SK-N-MC (cell line): ENCODE data around the gene MAP4K4.

Experiments
- EZH2 ChIP-seq: fragments of 200-600 bp; sonication (generic); IDR thresholded peaks from one replicate; pipeline ENCODE4 v1.6.1; 2017; ENCODE audit warnings: antibody characterized with exemption
- FOXP2 ChIP-seq: optimal IDR thresholded peaks from 2 replicates; pipeline ENCODE3; 2011; ENCODE audit warnings: mild to moderate bottlenecking, moderate library complexity; ENCODE audit not compliant: insufficient read depth; ENCODE audit errors: extremely low read length, control extremely low read depth
- POLR2AphosphoS5 ChIP-seq: IDR thresholded peaks from 2 replicates; pipeline ENCODE4 v1.6.1; 2012; ENCODE audit warnings: mild to moderate bottlenecking, low read depth, low read length, borderline replicate concordance

DNA sequence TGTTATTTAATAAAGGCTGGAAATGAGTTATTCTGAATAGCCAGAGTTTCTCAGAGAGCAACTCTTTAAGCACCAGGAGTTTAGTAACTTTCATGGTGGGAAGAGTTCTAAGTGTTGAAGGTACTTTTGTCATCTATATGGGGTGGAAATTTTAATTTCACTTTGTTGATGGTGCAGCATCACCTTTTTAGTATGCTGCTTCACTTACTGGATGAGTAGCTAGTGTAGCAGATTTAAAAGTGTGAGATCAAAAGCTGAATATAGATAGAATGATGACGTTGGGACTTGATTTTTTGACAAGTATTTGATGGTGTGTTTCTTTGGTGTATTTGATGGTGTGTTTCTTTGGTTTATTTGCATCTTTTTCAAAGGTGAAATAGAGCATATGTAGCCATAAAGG is 47.3 kb downstream of the MAP4K4 start:
- TF ChIP-seq POLR2AphosphoS5 (no peak), EZH2 (no peak), FOXP2 (no peak)
